Measurements from ENCODE around the gene BMPR1B. TPM values are rescaled to one million over a fixed set of nuclear protein-coding genes. Genes with fewer than 3 reads are reported as not detected.

Gene BMPR1B
- total RNA-seq, 1 donor from 2014 or later = 26.8 TPM

DNA sequence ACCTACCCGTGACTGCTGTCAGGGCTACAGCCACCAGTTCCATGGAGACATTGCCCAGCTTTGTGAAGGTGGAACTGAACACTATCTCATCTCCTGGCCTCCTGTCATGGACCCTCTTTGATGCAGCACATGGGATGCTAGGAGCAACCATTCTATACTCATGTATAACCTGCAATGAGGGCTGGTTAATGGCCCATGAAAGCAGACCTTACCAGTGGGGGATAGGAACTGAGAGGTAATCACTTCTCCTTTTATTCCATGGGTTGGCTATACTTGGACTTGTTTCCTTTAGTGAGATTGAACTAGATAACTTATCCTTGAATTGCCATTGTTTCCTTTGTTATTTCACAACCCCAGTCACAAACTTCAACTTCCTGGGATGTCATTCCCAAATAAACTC, 310.6 kb downstream of the BMPR1B start:
- peaks cover 3% of the 10 kb centered on the region for H3K9me3 Mint-ChIP-seq
- DNase-seq (ENCODE audit: low read depth, low spot score) = no peak
- H3K4me1 Mint-ChIP-seq = peaks cover 27% of the 10 kb centered on the region
- TF ChIP-seq, protein P1, sequence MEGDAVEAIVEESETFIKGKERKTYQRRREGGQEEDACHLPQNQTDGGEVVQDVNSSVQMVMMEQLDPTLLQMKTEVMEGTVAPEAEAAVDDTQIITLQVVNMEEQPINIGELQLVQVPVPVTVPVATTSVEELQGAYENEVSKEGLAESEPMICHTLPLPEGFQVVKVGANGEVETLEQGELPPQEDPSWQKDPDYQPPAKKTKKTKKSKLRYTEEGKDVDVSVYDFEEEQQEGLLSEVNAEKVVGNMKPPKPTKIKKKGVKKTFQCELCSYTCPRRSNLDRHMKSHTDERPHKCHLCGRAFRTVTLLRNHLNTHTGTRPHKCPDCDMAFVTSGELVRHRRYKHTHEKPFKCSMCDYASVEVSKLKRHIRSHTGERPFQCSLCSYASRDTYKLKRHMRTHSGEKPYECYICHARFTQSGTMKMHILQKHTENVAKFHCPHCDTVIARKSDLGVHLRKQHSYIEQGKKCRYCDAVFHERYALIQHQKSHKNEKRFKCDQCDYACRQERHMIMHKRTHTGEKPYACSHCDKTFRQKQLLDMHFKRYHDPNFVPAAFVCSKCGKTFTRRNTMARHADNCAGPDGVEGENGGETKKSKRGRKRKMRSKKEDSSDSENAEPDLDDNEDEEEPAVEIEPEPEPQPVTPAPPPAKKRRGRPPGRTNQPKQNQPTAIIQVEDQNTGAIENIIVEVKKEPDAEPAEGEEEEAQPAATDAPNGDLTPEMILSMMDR (conservative IDR thresholded peaks at IDR 0.05) = no peak
- H3K36me3 Mint-ChIP-seq (ENCODE audit: low read depth) = peaks cover 19% of the 10 kb centered on the region
- no peak overlapping the region for H3K4me3 Mint-ChIP-seq
- no peak overlapping the region for H3K27ac Mint-ChIP-seq (ENCODE audit: unreplicated experiment)
- no peaks in the 10 kb centered on the region for H3K27me3 Mint-ChIP-seq (ENCODE audit: low read depth)

DNA sequence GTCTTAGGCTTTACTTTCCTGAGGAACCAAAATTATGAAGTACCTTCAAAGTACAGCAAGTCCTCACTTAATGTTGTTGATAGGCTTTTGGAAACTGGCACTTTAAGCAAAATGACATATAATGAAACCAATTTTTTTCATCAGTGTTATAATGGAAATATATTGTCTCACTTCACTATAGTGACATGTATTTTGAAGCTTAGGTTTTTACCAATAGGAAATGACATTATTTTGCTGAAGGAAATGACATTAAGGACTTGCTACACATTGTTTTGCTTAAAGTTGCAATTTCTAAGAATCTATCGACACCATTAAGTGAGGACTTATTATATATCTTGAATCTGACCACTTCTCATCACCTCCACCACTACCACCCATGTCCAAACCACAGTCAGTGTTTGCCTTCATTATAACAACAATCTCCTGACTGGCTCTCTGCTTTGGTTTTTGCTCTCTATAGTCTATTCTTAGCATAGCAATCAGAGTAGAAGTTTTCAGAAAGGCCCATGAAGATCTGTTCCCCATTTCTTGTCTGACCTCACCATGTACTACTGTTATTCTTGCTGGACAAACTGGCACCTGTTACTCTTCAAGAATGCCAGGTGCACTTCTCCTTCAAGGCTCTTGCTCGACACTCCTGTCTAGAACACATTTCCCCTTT, 311.2 kb downstream of the BMPR1B start:
- H3K4me3 Mint-ChIP-seq = no peak overlapping the region
- peaks cover 19% of the 10 kb centered on the region for H3K36me3 Mint-ChIP-seq (ENCODE audit: low read depth)
- H3K9me3 Mint-ChIP-seq = peaks cover 3% of the 10 kb centered on the region
- no peak overlapping the region for H3K27ac Mint-ChIP-seq (ENCODE audit: unreplicated experiment)
- TF ChIP-seq, protein P1 (conservative IDR thresholded peaks at IDR 0.05) = no peak
- H3K4me1 Mint-ChIP-seq = peaks cover 31% of the 10 kb centered on the region
- no peaks in the 10 kb centered on the region for H3K27me3 Mint-ChIP-seq (ENCODE audit: low read depth)
- no peak for DNase-seq (ENCODE audit: low read depth, low spot score)

DNA sequence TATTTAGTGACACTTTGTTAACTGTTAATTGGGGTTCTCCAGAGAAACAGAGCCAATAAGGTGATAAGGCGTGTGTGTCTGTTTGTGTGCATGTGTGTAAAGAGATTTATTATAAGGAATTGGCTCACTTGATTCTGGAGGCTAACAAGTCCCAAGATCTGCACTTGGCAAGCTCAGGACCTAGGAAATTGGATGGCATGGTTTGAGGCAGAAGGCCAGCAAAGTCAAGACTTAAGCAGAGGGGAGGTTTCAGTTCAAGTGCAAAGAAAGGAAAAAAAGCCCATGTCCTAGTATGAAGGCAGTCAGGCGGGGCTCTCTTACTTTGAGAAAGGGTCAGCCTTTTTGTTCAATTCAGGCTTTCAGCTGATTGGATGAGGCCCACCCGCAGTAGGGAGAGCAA, 314.1 kb downstream of the BMPR1B start:
- H3K27me3 Mint-ChIP-seq (ENCODE audit: low read depth) = no peaks in the 10 kb centered on the region
- H3K36me3 Mint-ChIP-seq (ENCODE audit: low read depth) = peaks cover 14% of the 10 kb centered on the region
- H3K4me3 Mint-ChIP-seq = no peak overlapping the region
- TF ChIP-seq, protein P1 (conservative IDR thresholded peaks at IDR 0.05) = no peak
- no peak for DNase-seq (ENCODE audit: low read depth, low spot score)
- H3K4me1 Mint-ChIP-seq = peaks cover 33% of the 10 kb centered on the region
- peaks cover 3% of the 10 kb centered on the region for H3K9me3 Mint-ChIP-seq
- H3K27ac Mint-ChIP-seq (ENCODE audit: unreplicated experiment) = no peak overlapping the region

DNA sequence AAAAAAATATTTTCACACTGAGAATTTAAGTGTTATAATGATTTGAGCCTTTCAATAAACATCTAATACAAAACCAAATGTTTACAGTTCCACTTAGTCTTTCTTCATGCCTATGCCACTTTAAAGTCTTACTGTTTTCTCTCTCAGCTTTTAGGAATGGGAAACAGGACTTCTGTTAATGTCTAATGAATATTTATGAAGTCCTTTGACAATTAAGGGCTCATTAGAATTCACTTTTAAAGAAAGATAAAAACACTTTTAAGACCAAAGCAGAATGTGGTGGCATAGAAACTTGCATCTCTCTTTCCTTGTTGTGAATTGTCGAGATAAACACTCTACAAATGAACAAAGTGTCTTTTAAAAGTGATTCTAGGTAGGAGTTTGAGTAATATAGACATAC, 315.9 kb downstream of the BMPR1B start:
- H3K27ac Mint-ChIP-seq (ENCODE audit: unreplicated experiment) = peak overlapping the region; percentile 92
- H3K4me1 Mint-ChIP-seq = peaks cover 29% of the 10 kb centered on the region
- TF ChIP-seq, protein P1 (conservative IDR thresholded peaks at IDR 0.05) = no peak
- DNase-seq (ENCODE audit: low read depth, low spot score) = no peak
- H3K27me3 Mint-ChIP-seq (ENCODE audit: low read depth) = no peaks in the 10 kb centered on the region
- peaks cover 3% of the 10 kb centered on the region for H3K9me3 Mint-ChIP-seq
- peaks cover 5% of the 10 kb centered on the region for H3K36me3 Mint-ChIP-seq (ENCODE audit: low read depth)
- H3K4me3 Mint-ChIP-seq = no peak overlapping the region

DNA sequence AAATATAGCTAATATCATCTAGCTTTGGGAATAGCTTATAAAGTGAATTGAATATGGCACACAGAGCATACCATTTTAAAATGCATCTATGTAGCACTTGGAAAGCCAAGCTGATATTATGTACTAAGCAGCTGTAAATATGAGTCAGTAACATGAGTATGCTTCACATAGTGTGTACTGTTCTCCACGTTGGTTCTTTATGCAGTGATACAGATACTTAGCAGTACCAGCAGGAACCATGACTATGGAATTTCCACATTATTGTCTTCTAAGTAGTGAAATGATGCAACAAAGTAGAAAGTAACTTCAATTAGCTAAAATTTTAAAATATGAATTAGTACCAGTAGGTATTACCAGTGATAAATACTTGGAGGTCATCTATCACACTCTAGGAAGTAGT, 320.1 kb downstream of the BMPR1B start:
- no peaks in the 10 kb centered on the region for H3K9me3 Mint-ChIP-seq
- TF ChIP-seq, protein P1 (conservative IDR thresholded peaks at IDR 0.05) = no peak
- H3K4me1 Mint-ChIP-seq = peaks cover 20% of the 10 kb centered on the region

More for the DNA sequence above, 320.1 kb downstream of the BMPR1B start:
- Mint-ChIP-seq H3K4me3 (no peak overlapping the region), H3K27ac (ENCODE audit: unreplicated experiment) (no peak overlapping the region), H3K27me3 (ENCODE audit: low read depth) (no peaks in the 10 kb centered on the region), H3K36me3 (ENCODE audit: low read depth) (no peaks in the 10 kb centered on the region)
- no peak for DNase-seq (ENCODE audit: low read depth, low spot score)

Measured in neural crest cell (in vitro differentiated cells).